ENCODE measurements around the gene GABRR1.
A peak's percentile ranks its signal among the peaks of the same experiment; 100 is the strongest.

GABRR1 gene

DNA sequence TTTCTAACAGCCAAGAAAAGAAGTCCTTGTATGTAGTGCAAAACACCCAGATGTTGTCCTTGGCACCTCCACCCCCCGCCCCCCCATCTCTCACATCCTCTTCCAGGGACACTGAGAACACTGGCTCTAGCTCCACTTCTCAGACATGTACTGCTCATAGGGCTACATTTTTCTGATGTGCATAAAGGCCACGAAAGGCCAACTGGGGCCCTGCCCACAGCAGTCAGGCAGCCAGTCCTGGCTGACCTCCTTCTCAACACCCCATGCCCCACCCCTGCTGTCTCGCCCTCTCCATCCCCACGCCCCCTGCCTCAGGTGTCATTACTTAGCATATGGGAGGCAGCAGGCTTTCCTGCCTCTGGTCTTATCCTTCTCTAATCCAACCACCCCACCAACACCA, 11.3 kb downstream of the GABRR1 start:
- no peak for DNase-seq (ENCODE audit: low read depth)
- TF ChIP-seq, protein P1, sequence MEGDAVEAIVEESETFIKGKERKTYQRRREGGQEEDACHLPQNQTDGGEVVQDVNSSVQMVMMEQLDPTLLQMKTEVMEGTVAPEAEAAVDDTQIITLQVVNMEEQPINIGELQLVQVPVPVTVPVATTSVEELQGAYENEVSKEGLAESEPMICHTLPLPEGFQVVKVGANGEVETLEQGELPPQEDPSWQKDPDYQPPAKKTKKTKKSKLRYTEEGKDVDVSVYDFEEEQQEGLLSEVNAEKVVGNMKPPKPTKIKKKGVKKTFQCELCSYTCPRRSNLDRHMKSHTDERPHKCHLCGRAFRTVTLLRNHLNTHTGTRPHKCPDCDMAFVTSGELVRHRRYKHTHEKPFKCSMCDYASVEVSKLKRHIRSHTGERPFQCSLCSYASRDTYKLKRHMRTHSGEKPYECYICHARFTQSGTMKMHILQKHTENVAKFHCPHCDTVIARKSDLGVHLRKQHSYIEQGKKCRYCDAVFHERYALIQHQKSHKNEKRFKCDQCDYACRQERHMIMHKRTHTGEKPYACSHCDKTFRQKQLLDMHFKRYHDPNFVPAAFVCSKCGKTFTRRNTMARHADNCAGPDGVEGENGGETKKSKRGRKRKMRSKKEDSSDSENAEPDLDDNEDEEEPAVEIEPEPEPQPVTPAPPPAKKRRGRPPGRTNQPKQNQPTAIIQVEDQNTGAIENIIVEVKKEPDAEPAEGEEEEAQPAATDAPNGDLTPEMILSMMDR (conservative IDR thresholded peaks at IDR 0.05; ENCODE audit: low read depth, low read length): no peak
- H3K4me3 ChIP-seq (ENCODE audit: low read depth, low read length): no peak overlapping the region

- no peak for DNase-seq (ENCODE audit: low read depth)
- no peak overlapping the region for H3K4me3 ChIP-seq (ENCODE audit: low read depth, low read length)
- TF ChIP-seq, protein P1 (conservative IDR thresholded peaks at IDR 0.05; ENCODE audit: low read depth, low read length): no peak
Observed at GRCh38 chr6:89204096-89204495, 13.1 kb downstream of the GABRR1 start.

DNA sequence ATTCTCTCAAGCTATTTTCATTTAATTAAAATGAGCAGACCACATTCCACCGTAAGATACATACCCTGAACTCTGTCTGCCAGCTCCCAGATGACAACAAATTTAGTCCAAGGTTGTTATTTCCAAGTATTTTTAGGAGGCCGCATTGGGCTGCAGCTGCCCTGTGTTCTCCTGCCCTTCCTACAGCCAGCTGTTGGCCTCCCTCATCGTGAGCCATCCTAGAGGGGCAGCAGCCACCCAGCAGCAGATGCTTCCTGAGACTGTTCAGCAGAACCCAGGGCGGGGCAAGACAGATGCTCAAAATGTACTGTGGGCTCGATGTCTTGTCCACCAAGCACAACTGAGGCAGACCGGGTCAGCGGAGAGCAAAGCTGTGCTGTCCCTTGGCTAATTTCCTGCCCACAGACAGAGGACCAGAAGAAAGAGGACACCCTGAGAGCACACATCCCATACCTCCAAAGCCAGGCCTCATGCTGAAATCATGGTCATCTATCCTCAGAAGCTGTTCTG, 16.4 kb downstream of the GABRR1 start:
- TF ChIP-seq, protein P1 (conservative IDR thresholded peaks at IDR 0.05; ENCODE audit: low read depth, low read length): no peak
- no peak overlapping the region for H3K4me3 ChIP-seq (ENCODE audit: low read depth, low read length)
- no peak for DNase-seq (ENCODE audit: low read depth)

GRCh38 chr6:89199579-89199978, 17.6 kb downstream of the GABRR1 start:
- H3K4me3 ChIP-seq (ENCODE audit: low read depth, low read length): no peak overlapping the region
- DNase-seq (ENCODE audit: low read depth): no peak
- TF ChIP-seq, protein P1 (conservative IDR thresholded peaks at IDR 0.05; ENCODE audit: low read depth, low read length): no peak

DNA sequence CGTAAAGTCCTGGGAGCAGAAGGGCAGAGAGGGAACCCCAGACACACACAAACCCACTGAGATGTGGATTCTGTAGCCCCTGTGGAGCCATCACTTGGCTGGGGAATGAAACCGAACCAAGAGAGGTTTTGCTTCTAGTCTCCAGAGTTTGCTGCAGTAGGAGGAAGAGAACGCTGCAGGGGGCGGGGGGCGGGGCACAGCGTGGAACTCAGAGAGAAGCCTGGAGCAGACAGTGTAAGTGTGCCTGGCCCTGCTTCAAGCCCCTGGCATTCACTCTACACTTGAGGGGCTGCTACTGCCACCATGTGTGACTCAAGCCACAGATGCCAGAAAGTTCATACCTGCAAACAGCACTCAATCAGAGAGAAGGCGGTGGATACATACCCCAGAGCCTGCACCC, 18.9 kb downstream of the GABRR1 start:
- no peak overlapping the region for H3K4me3 ChIP-seq (ENCODE audit: low read depth, low read length)
- TF ChIP-seq, protein P1 (conservative IDR thresholded peaks at IDR 0.05; ENCODE audit: low read depth, low read length): no peak
- peak; percentile 14 for DNase-seq (ENCODE audit: low read depth)

DNA sequence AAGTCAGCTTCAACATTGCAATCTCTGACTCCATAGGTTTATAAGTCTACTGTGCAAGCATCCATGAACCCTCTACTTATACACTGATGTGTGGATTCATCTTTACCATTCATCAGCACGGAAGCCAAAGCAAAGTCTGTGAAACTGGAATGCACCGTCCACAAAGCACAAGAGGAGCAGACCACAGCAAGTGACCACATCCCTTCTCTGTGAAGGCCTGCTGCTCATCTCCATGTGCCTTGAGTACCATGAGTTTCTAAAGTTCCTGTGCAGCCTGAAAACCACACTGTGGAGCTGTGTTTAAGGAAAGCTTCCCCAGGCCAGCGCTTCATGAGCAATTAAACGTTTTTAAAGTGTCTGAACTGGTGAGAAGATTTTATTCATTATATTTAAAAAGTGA, 20.0 kb downstream of the GABRR1 start:
- H3K4me3 ChIP-seq (ENCODE audit: low read depth, low read length): no peak overlapping the region
- no peak for DNase-seq (ENCODE audit: low read depth)
- TF ChIP-seq, protein P1 (conservative IDR thresholded peaks at IDR 0.05; ENCODE audit: low read depth, low read length): no peak

- TF ChIP-seq, protein P1 (conservative IDR thresholded peaks at IDR 0.05; ENCODE audit: low read depth, low read length): no peak
- no peak overlapping the region for H3K4me3 ChIP-seq (ENCODE audit: low read depth, low read length)
- DNase-seq (ENCODE audit: low read depth): no peak
Observed at GRCh38 chr6:89194559-89194958, 22.6 kb downstream of the GABRR1 start.

All from choroid plexus epithelial cell (primary cell).